GM12873 (cell line): ENCODE results near the gene HS6ST2.
A peak's percentile ranks its signal among the peaks of the same experiment; 100 is the strongest.

Experiments
- CTCF ChIP-seq: IDR thresholded peaks from 2 replicates; pipeline ENCODE4 v1.5.1; 2012; ENCODE audit warnings: low read depth, mild to moderate bottlenecking, moderate library complexity, low read length, control low read depth; ENCODE audit not compliant: insufficient read depth; ENCODE audit errors: missing control alignments

Gene HS6ST2

GRCh38 chrX:132737743-132738142, 220.7 kb downstream of the HS6ST2 start:
- TF ChIP-seq CTCF = no peak

- TF ChIP-seq CTCF = no peak
Observed at GRCh38 chrX:132732236-132732635, 226.2 kb downstream of the HS6ST2 start.

GRCh38 chrX:132730726-132731125, 227.7 kb downstream of the HS6ST2 start:
- TF ChIP-seq CTCF = no peak

- TF ChIP-seq CTCF = no peak
Observed at GRCh38 chrX:132730266-132730665, 228.2 kb downstream of the HS6ST2 start.

- TF ChIP-seq CTCF = no peak
Observed at GRCh38 chrX:132728296-132728695, 230.1 kb downstream of the HS6ST2 start.

GRCh38 chrX:132718431-132718958, 239.9 kb downstream of the HS6ST2 start:
- no peak for TF ChIP-seq CTCF

GRCh38 chrX:132716006-132716405, 242.4 kb downstream of the HS6ST2 start:
- peak; percentile 31 for TF ChIP-seq CTCF
